GM19468 (cell line): Measurements from ENCODE around the gene PPT1.

Source experiments
- ATAC-seq: cut with Tn5 transposase; IDR thresholded peaks from one replicate; pipeline ENCODE4 v1.9.1; 2021; ENCODE audit warnings: mild to moderate bottlenecking, moderate library complexity, moderate number of reproducible peaks; ENCODE audit not compliant: unreplicated experiment; ENCODE audit errors: extremely low read depth

Gene PPT1

DNA sequence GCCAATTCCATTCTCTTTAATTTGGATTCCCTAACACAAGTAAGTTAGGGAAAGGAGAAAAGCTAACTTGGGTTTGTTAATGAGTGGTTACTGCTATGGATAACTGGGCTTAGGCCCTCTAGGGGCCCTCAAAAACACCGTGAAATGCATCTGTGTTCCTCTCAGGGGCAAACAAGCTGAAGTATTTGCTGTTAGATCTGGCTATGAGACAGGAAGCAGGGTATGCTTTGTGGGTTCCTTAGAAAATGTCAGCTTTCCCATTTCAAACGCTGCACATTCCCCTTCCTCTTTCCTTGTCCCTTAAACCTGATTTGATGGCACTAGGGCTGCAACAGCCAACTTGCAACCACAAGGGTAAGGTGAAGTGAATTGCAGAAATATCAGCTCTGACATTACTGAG is 62.2 kb downstream of the PPT1 start:
- no peak for ATAC-seq

DNA sequence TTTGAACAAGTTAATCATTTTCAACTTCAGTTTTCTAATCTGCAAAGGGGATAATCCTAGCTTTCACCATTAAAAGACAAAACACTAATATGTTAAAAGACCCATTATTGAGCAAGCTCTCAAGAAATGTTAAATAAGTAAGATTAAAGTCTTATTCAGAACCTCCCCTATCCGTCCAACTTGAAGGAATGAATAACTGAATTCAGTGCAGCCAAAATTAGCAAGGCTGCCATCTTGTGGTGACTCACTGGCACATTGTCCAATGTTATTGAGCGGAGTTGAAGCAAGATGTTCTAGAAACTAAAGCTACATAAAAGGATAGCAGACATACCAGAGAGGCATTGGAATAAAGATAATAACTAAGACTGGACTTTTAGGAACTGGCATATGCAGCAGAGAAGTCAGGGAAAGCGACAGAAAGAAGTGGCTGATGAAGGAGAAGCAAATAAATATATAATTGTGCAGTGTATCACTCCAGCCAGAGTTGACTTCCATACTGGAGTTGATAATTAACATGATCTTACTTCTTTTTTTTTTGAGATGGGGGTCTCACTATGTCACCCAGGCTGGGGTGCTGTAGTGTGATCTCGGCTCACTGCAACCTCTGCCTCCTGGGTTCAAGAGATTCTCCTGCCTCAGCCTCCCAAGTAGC is 64.7 kb downstream of the PPT1 start:
- peak; percentile 39 for ATAC-seq

- no peak for ATAC-seq
These were observed 66.4 kb downstream of the PPT1 start for GRCh38 chr1:40030528-40031135.

DNA sequence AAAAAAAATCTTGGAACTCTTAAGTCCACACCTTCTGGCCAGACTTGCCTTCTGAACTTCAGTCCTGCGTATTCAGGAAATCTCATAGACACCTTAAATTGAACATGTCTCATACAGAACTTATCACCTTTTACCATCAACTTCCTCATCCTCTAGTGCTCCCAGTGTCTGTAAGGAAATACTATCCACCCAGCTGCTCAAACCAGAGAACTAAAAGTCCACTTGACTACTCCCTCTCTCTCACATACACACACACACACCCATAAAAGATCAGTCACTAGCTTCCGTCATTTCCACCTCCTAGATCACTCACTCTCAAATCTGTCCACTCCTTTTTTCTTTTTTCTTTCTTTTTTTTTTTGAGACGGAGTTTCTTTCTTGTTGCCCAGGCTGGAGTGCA is 67.4 kb downstream of the PPT1 start:
- no peak for ATAC-seq

- ATAC-seq: no peak
These were observed 69.4 kb downstream of the PPT1 start for GRCh38 chr1:40027647-40028046.

- no peak for ATAC-seq
These were observed 72.4 kb downstream of the PPT1 start for GRCh38 chr1:40024671-40025070.

- ATAC-seq: no peak
These were observed 73.6 kb downstream of the PPT1 start for GRCh38 chr1:40023379-40023944.
